HCT116 (cell line): ENCODE data around the gene SZT2.

ENCODE experiments used
- CEBPB ChIP-seq: IDR thresholded peaks from 2 replicates; pipeline ENCODE4 v1.6.1; 2012; ENCODE audit warnings: low read depth
- EGR1 ChIP-seq: IDR thresholded peaks from 2 replicates; pipeline ENCODE4 v1.6.1; 2012; ENCODE audit warnings: low read depth
- ELF1 ChIP-seq: IDR thresholded peaks from 2 replicates; pipeline ENCODE4 v1.6.1; 2012; ENCODE audit warnings: low read depth, borderline replicate concordance
- EZH2 ChIP-seq: fragments of 200-600 bp; sonication (generic); IDR thresholded peaks from 2 replicates; pipeline ENCODE4 v1.6.1; 2017; ENCODE audit warnings: antibody characterized with exemption, mixed run types
- EZH2phosphoT487 ChIP-seq: fragments of 200-600 bp; IDR thresholded peaks from 2 replicates; pipeline ENCODE4 v1.6.1; 2018; ENCODE audit warnings: antibody characterized with exemption, borderline replicate concordance
- JUND ChIP-seq: IDR thresholded peaks from 2 replicates; pipeline ENCODE4 v1.6.1; 2012
- POLR2A ChIP-seq: IDR thresholded peaks from 2 replicates; pipeline ENCODE4 v1.7.0; 2011; ENCODE audit warnings: borderline replicate concordance; ENCODE audit not compliant: insufficient read depth, insufficient read length; ENCODE audit errors: extremely low read depth
- POLR2AphosphoS5 ChIP-seq: IDR thresholded peaks from 2 replicates; pipeline ENCODE4 v1.6.1; 2011; ENCODE audit warnings: mild to moderate bottlenecking, low read depth, low read length, moderate library complexity
- RAD21 ChIP-seq: IDR thresholded peaks from 2 replicates; pipeline ENCODE4 v1.6.1; 2012; ENCODE audit warnings: low read depth, mild to moderate bottlenecking
- ZNF274 ChIP-seq: fragments of 200-500 bp; sonication (Bioruptor generic); IDR thresholded peaks from 2 replicates; pipeline ENCODE4 v1.6.1; 2014; ENCODE audit warnings: mild to moderate bottlenecking, low read depth, low read length, inconsistent platforms
- TF ChIP-seq, protein P1 (sequence below): IDR thresholded peaks from 2 replicates; pipeline ENCODE4 v1.6.1; 2012; ENCODE audit warnings: low read depth
- TF ChIP-seq, protein P2 (sequence below), 3 experiments: fragments of 200-600 bp in 1 of 3; sonication (generic) in 1 of 3; IDR thresholded peaks in 2 of 3; conservative IDR thresholded peaks in 1 of 3; 2 replicates each; pipeline ENCODE4 v1.5.1; 2012 to 2017; ENCODE audit warnings: low read depth in 2 of 3, low read length in 2 of 3, antibody characterized with exemption in 1 of 3, borderline replicate concordance in 1 of 3, control low read depth in 1 of 3, mild to moderate bottlenecking in 1 of 3, mixed read lengths in 1 of 3, mixed run types in 1 of 3, moderate library complexity in 1 of 3; ENCODE audit not compliant: insufficient read depth in 1 of 3
- TF ChIP-seq, protein P3 (sequence below): IDR thresholded peaks from 2 replicates; pipeline ENCODE4 v1.6.1; 2012
- TF ChIP-seq, protein P4 (sequence below): IDR thresholded peaks from 2 replicates; pipeline ENCODE4 v1.6.1; 2012

DNA sequence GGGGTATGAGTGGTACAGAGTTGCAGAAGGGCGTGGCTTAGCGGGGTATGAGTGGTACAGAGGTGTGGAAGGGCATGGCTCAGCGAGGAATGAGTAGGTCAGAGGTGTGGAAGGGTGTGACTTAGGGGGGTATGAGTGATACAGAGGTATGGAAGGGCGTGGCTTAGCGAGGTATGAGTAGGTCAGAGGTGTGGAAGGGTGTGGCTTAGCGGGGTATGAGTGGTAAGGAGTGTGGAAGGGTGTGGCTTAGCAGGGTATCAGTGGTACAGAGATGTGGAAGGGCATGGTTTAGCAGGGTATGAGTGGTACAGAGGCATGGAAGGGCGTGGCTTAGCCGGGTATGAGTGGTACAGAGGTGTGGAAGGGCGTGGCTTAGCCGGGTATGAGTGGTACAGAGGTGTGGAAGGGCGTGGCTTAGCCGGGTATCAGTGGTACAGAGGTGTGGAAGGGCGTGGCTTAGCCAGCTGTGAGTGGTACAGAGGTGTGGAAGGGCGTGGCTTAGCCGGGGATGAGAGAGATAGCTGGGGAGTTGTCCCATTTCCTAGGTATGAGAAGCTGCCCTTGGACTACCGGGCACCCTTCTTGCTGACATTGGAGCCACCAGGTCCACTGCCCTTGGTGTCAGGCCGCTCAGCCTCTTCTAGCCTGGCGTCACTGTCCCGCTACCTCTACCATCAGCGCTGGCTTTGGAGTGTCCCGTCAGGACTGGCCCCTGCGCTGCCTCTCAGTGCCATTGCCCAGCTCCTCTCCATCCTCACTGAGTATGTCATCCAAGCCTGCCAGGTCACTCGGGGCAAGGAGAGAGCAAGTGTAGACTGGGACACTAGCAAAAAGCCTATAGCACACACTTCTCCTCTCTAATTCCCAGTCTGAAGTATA is 34.2 kb downstream of the SZT2 start:
- TF ChIP-seq, protein P1, sequence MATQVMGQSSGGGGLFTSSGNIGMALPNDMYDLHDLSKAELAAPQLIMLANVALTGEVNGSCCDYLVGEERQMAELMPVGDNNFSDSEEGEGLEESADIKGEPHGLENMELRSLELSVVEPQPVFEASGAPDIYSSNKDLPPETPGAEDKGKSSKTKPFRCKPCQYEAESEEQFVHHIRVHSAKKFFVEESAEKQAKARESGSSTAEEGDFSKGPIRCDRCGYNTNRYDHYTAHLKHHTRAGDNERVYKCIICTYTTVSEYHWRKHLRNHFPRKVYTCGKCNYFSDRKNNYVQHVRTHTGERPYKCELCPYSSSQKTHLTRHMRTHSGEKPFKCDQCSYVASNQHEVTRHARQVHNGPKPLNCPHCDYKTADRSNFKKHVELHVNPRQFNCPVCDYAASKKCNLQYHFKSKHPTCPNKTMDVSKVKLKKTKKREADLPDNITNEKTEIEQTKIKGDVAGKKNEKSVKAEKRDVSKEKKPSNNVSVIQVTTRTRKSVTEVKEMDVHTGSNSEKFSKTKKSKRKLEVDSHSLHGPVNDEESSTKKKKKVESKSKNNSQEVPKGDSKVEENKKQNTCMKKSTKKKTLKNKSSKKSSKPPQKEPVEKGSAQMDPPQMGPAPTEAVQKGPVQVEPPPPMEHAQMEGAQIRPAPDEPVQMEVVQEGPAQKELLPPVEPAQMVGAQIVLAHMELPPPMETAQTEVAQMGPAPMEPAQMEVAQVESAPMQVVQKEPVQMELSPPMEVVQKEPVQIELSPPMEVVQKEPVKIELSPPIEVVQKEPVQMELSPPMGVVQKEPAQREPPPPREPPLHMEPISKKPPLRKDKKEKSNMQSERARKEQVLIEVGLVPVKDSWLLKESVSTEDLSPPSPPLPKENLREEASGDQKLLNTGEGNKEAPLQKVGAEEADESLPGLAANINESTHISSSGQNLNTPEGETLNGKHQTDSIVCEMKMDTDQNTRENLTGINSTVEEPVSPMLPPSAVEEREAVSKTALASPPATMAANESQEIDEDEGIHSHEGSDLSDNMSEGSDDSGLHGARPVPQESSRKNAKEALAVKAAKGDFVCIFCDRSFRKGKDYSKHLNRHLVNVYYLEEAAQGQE: no peak
- TF ChIP-seq, protein P2, sequence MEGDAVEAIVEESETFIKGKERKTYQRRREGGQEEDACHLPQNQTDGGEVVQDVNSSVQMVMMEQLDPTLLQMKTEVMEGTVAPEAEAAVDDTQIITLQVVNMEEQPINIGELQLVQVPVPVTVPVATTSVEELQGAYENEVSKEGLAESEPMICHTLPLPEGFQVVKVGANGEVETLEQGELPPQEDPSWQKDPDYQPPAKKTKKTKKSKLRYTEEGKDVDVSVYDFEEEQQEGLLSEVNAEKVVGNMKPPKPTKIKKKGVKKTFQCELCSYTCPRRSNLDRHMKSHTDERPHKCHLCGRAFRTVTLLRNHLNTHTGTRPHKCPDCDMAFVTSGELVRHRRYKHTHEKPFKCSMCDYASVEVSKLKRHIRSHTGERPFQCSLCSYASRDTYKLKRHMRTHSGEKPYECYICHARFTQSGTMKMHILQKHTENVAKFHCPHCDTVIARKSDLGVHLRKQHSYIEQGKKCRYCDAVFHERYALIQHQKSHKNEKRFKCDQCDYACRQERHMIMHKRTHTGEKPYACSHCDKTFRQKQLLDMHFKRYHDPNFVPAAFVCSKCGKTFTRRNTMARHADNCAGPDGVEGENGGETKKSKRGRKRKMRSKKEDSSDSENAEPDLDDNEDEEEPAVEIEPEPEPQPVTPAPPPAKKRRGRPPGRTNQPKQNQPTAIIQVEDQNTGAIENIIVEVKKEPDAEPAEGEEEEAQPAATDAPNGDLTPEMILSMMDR (IDR thresholded peaks at IDR 0.05 in 2 of 3, conservative IDR thresholded peaks at IDR 0.05 in 1 of 3; ENCODE audit: borderline replicate concordance in 1 of 3, insufficient read depth in 1 of 3, low read depth in 2 of 3, low read length in 2 of 3): no peak
- no peak for TF ChIP-seq JUND
- no peak for TF ChIP-seq POLR2AphosphoS5
- TF ChIP-seq EGR1: no peak
- TF ChIP-seq RAD21: no peak
- no peak for TF ChIP-seq EZH2
- TF ChIP-seq ELF1: no peak
- no peak for TF ChIP-seq EZH2phosphoT487
- TF ChIP-seq CEBPB: no peak
- no peak for TF ChIP-seq POLR2A
- TF ChIP-seq ZNF274: no peak
- TF ChIP-seq, protein P3, sequence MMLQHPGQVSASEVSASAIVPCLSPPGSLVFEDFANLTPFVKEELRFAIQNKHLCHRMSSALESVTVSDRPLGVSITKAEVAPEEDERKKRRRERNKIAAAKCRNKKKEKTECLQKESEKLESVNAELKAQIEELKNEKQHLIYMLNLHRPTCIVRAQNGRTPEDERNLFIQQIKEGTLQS: no peak
- TF ChIP-seq, protein P4, sequence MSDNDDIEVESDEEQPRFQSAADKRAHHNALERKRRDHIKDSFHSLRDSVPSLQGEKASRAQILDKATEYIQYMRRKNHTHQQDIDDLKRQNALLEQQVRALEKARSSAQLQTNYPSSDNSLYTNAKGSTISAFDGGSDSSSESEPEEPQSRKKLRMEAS: no peak
